Lower leg skin (tissue), 4 donors: Measurements from ENCODE around the gene COMP. TPM values are rescaled to one million over a fixed set of nuclear protein-coding genes. Genes with fewer than 3 reads are reported as not detected.

Source experiments
- DNase-seq, 2 donors: peaks; one replicate each; pipeline ENCODE4 v3.0.0-alpha.2; 2019; ENCODE audit warnings: low spot score in 2 of 2
- H3K4me3 ChIP-seq: fragments of 200-600 bp; sonication (generic); 2 replicates; pipeline ENCODE4 v1.5.1; 2017; ENCODE audit warnings: mild to moderate bottlenecking, low read depth; ENCODE audit not compliant: poor library complexity, severe bottlenecking
- CTCF ChIP-seq, 3 donors: fragments of 450-650 bp; IDR thresholded peaks; one replicate each; pipeline ENCODE4 v1.5.1; 2016; ENCODE audit warnings: antibody characterized with exemption in 3 of 3, mild to moderate bottlenecking in 3 of 3, moderate library complexity in 2 of 3
- POLR2A ChIP-seq, 2 donors: fragments of 450-650 bp; IDR thresholded peaks; one replicate each; pipeline ENCODE4 v1.6.1; 2016 to 2017; ENCODE audit warnings: antibody characterized with exemption in 2 of 2, mild to moderate bottlenecking in 1 of 2, moderate library complexity in 1 of 2
- WGBS, 2 donors: methylation state at CpG; one replicate each; pipeline ENCODE4 v1.1.5; 2018; 5-methylcytosine and 5-hydroxymethylcytosine counted together
- intact Hi-C: fragments of 100-400 bp; cut with DNase I; formaldehyde crosslinking; loops from one replicate; pipeline ENCODE4 v1.15.0; 2023; ENCODE audit warnings: low total_unique reads
- total RNA-seq, 4 donors: library from RNA; depleted of rRNA; stranded (reverse); fragments of >200 nt; gene quantifications; one replicate each; pipeline ENCODE4 v1.1.0, GENCODE V29; 2016

The COMP gene
- total RNA-seq, 4 donors from 2014 or later, result 12.6 to 18.3 (median 14.9) TPM

GRCh38 chr19:18776288-18776594 lies 14.9 kb downstream of the COMP start:
- TF ChIP-seq POLR2A (IDR thresholded peaks at IDR 0.05) (no peak), CTCF (IDR thresholded peaks at IDR 0.05) (no peak)
- no peak overlapping the region for H3K4me3 ChIP-seq
- intact Hi-C loops, result no loop called here
- WGBS, 2 donors, result 70 to 76% methylated on average over 7 to 8 of the region's 8 CpGs
- DNase-seq, result no peak

GRCh38 chr19:18775586-18776287 lies 15.4 kb downstream of the COMP start:
- DNase-seq, result no peak
- intact Hi-C loops, result no loop called here
- WGBS, 2 donors, result 84 to 90% methylated on average over 22 to 25 of the region's 33 CpGs
- no peak for TF ChIP-seq POLR2A (IDR thresholded peaks at IDR 0.05)
- no peak for TF ChIP-seq CTCF (IDR thresholded peaks at IDR 0.05)
- H3K4me3 ChIP-seq, result no peak overlapping the region

DNA sequence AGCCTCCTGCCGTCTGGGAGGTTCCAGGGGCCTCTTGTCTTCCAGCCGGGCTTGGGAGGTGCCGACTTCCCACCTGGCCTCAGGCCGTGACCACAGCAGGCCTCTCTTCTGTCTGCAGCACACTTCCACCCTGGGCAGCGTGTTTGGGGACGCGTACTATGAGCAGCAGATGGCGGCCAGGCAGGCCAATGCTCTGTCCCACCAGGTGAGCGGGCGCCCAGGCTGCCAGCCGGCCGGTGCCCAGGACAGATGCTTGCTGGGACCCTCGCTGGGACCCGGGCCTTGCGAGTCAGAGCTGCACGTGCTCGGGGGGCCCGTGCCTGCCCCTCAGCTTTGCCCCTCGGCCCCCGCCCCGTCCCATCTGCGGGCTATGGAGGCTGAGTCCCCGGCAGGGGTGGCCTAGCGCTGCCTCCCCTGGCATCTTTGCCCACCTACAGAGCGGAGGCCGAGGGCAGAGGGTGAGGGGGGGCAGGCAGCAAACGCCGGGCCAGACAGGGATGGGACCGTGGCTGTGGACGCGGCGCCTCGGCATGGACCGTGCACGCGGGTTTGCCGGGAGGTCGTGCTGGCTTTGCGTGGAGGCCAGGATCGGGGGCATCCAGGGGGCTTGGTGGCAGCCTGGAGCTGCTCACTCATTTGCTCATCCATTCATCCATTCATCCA lies 16.2 kb downstream of the COMP start:
- no peak for DNase-seq
- WGBS, 2 donors, result 94 to 95% methylated on average over 35 to 37 of the region's 40 CpGs
- TF ChIP-seq CTCF (IDR thresholded peaks at IDR 0.05) (no peak), POLR2A (IDR thresholded peaks at IDR 0.05) (no peak)

GRCh38 chr19:18774107-18774506 lies 17.0 kb downstream of the COMP start:
- DNase-seq, result no peak
- H3K4me3 ChIP-seq, result no peak overlapping the region
- intact Hi-C loops, result no loop called here
- no peak for TF ChIP-seq POLR2A (IDR thresholded peaks at IDR 0.05)
- TF ChIP-seq CTCF (IDR thresholded peaks at IDR 0.05), result no peak
- WGBS, 2 donors, result 92 to 95% methylated on average over 11 of the region's 11 CpGs

More for the DNA sequence above, 16.2 kb downstream of the COMP start:
- intact Hi-C loops, result no loop called here
- no peak overlapping the region for H3K4me3 ChIP-seq

DNA sequence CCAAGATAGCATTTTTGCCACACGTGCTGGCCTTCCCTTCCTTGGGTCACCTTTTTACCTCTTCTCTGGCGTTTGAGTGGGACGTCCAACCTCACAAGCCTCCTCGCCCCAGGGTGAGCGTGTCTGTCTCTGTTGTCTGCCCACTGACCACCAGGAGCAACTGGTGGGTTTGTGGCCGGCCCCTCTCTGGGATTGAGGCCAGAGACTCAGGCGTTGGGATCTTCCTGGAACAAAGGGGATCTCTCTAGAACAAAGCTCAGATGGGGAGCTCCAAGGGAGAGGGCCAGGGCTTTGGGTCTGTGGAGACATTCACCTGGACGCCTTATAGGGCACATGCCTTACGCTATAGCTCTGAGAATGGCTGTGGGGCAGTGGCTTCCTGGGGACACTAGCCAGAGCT lies 17.4 kb downstream of the COMP start:
- TF ChIP-seq POLR2A (IDR thresholded peaks at IDR 0.05), result no peak
- intact Hi-C loops, result no loop called here
- H3K4me3 ChIP-seq, result no peak overlapping the region
- DNase-seq, result no peak
- 87 to 91% methylated on average over 8 to 9 of the region's 9 CpGs for WGBS, 2 donors

GRCh38 chr19:18772620-18773587 lies 18.2 kb downstream of the COMP start:
- no peak for DNase-seq
- WGBS, 2 donors, result 59 to 72% methylated on average over 18 to 25 of the region's 27 CpGs
- TF ChIP-seq POLR2A (IDR thresholded peaks at IDR 0.05), result no peak
- no peak for TF ChIP-seq CTCF (IDR thresholded peaks at IDR 0.05)
- intact Hi-C loops, result no loop called here
- no peak overlapping the region for H3K4me3 ChIP-seq
